HepG2 (cell line): Measurements from ENCODE around the gene IL4I1.

Source experiments
- ERF ChIP-seq: IDR thresholded peaks from 2 replicates; pipeline ENCODE4 v1.6.1; 2018; ENCODE audit warnings: missing biosample characterization, missing genetic modification reagents
- GABPA ChIP-seq, 2 experiments: IDR thresholded peaks; 2 replicates each; pipeline ENCODE4 v1.6.1; 2011 to 2016; ENCODE audit warnings: low read depth in 2 of 2, low read length in 1 of 2, missing biosample characterization in 1 of 2, missing genetic modification characterization in 1 of 2
- MEIS2 ChIP-seq: sonication (generic); formaldehyde crosslinking; IDR thresholded peaks from 2 replicates; pipeline ENCODE4 v1.9.0; 2021; ENCODE audit warnings: mild to moderate bottlenecking, missing genetic modification reagents
- PTBP1 ChIP-seq: fragments of 200-400 bp; formaldehyde crosslinking; IDR thresholded peaks from 2 replicates; pipeline ENCODE4 v1.6.1; 2018; ENCODE audit warnings: low read length, low read depth; ENCODE audit not compliant: poor library complexity, severe bottlenecking
- RARG ChIP-seq: sonication (generic); formaldehyde crosslinking; IDR thresholded peaks from 2 replicates; pipeline ENCODE4 v1.4.0; 2020; ENCODE audit warnings: low read depth, mild to moderate bottlenecking, missing genetic modification reagents
- TBX2 ChIP-seq: sonication (generic); formaldehyde crosslinking; IDR thresholded peaks from 2 replicates; pipeline ENCODE4 v1.5.0; 2020; ENCODE audit warnings: missing genetic modification reagents, mild to moderate bottlenecking, borderline replicate concordance
- TF ChIP-seq, protein P1 (sequence below): IDR thresholded peaks from 2 replicates; pipeline ENCODE4 v1.6.1; 2012; ENCODE audit warnings: inconsistent platforms

DNA sequence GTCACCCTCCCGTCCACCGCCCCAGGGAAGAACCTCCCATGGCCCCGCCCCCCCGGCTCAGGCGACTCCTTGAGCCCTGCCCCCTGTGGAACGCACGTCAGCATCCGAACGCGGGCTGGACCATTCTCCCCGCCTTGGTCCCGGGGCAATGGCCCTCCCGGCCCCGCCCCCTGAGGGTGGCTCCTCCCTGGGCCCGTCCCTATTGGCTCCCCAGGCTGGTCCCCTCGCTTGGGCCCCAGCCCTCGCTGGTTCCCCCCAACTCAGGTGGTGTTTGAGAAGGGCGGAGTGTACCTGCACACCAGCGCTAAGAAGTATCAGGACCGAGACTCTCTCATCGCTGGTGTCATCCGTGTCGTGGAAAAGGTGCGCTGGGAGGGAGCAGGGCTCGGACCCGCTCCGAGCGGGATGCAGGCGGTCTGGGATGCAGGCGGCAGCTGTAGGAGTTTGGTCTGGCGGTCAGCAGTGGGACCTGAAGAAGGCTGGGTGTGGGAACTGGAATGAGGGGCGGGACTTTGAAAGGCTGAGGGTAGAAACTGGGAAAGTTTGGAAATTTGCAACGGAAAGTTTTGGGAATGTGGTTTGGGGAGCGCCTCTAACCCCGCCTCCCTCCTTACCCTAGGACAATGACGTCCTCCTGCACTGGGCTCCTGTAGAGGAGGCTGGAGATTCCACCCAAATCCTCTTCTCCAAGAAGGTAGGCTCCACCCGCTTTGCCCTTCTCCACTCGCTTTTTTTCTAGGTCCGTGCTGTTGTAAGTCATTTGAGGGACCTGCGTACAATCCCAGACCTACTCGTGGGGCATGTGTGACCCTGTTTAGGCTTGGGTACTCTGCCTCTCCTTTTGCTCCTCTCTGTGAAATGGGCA lies 18.6 kb downstream of the IL4I1 start:
- peak; percentile 52; the same call in 1 of the 2 replicates for TF ChIP-seq TBX2 (CRISPR knock-in tag)
- no peak for TF ChIP-seq PTBP1
- TF ChIP-seq, protein P1, sequence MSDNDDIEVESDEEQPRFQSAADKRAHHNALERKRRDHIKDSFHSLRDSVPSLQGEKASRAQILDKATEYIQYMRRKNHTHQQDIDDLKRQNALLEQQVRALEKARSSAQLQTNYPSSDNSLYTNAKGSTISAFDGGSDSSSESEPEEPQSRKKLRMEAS: no peak
- TF ChIP-seq GABPA (IDR thresholded peaks at IDR 0.05; ENCODE audit: low read depth, low read length): no peak
- TF ChIP-seq GABPA (CRISPR knock-in tag; IDR thresholded peaks at IDR 0.05; ENCODE audit: low read depth): no peak
- no peak for TF ChIP-seq RARG (CRISPR knock-in tag)
- TF ChIP-seq MEIS2 (CRISPR knock-in tag): no peak
- TF ChIP-seq ERF (CRISPR knock-in tag): no peak
